Stimulated activated CD4-positive, alpha-beta T cell treated with anti-CD3 and anti-CD28 coated beads, TNF-alpha, amount 100 ng/mL, for 48 hours (primary cell): ENCODE data around the gene EML2.

ENCODE experiments used
- DNase-seq, 3 donors: peaks; one replicate each; pipeline ENCODE4 v3.0.0-alpha.2; 2020; ENCODE audit warnings: low read depth in 3 of 3

Gene EML2

GRCh38 chr19:45587873-45588272, 51.3 kb downstream of the EML2 start:
- no peak for DNase-seq

GRCh38 chr19:45585158-45585577, 54.0 kb downstream of the EML2 start:
- no peak for DNase-seq

- peak; percentile 97 to 100 (median 98) for DNase-seq
These were observed 54.7 kb downstream of the EML2 start, which contains the start of gene OPA3 for GRCh38 chr19:45584332-45585157. Gene OPA3, minus strand, starts transcription at chr19:45584802. Its CDS starts 38 bp downstream, at chr19:45584764.

- DNase-seq: no peak
These were observed 57.6 kb downstream of the EML2 start for GRCh38 chr19:45581576-45581975.

- no peak for DNase-seq
These were observed 60.3 kb downstream of the EML2 start for GRCh38 chr19:45578861-45579260.

- DNase-seq: no peak
These were observed 61.9 kb downstream of the EML2 start for GRCh38 chr19:45577111-45577905.

- no peak for DNase-seq
These were observed 62.5 kb downstream of the EML2 start for GRCh38 chr19:45576682-45577081.

- DNase-seq: no peak
These were observed 64.0 kb downstream of the EML2 start for GRCh38 chr19:45575216-45575615.

GRCh38 chr19:45574526-45574925, 64.7 kb downstream of the EML2 start:
- no peak for DNase-seq

- no peak for DNase-seq
These were observed 67.6 kb downstream of the EML2 start for GRCh38 chr19:45571457-45572220.

GRCh38 chr19:45569619-45570421, 69.4 kb downstream of the EML2 start:
- DNase-seq: peak; percentile 52 to 55 (median 55)

- DNase-seq: no peak
These were observed 70.5 kb downstream of the EML2 start for GRCh38 chr19:45568732-45569131.

- DNase-seq: no peak
These were observed 71.6 kb downstream of the EML2 start for GRCh38 chr19:45567609-45568008.

- DNase-seq: no peak
These were observed 74.9 kb downstream of the EML2 start for GRCh38 chr19:45564131-45564780.

- no peak for DNase-seq
These were observed 78.5 kb downstream of the EML2 start for GRCh38 chr19:45560686-45561085.

- DNase-seq: no peak
These were observed 79.2 kb downstream of the EML2 start for GRCh38 chr19:45560038-45560437.
